Endodermal cell (in vitro differentiated cells): ENCODE results near the gene ST6GAL1. TPM values are rescaled to one million over a fixed set of nuclear protein-coding genes. Genes with fewer than 3 reads are reported as not detected.

Experiments
- DNase-seq: peaks from one replicate; pipeline ENCODE4 v3.0.0-alpha.2; 2017
- H3K27ac ChIP-seq: 2 replicates; pipeline ENCODE4 v1.5.1; 2013; ENCODE audit warnings: mild to moderate bottlenecking, low read depth, low read length, moderate library complexity
- H3K27me3 ChIP-seq: 2 replicates; pipeline ENCODE4 v1.6.1; 2013; ENCODE audit warnings: mild to moderate bottlenecking, low read length, moderate library complexity; ENCODE audit not compliant: insufficient read depth, control insufficient read depth, poor library complexity, severe bottlenecking
- H3K36me3 ChIP-seq: 2 replicates; pipeline ENCODE4 v1.7.0; 2013; ENCODE audit warnings: mild to moderate bottlenecking, low read length, moderate library complexity; ENCODE audit not compliant: control insufficient read depth, insufficient read depth
- H3K4me1 ChIP-seq: one replicate; pipeline ENCODE4 v1.7.0; 2013; ENCODE audit warnings: low read length; ENCODE audit not compliant: control insufficient read depth, insufficient read depth
- H3K4me3 ChIP-seq: 2 replicates; pipeline ENCODE4 v1.5.1; 2013; ENCODE audit warnings: mild to moderate bottlenecking, low read length, moderate library complexity
- H3K9ac ChIP-seq: 2 replicates; pipeline ENCODE4 v1.6.1; 2013; ENCODE audit warnings: mild to moderate bottlenecking, low read length, moderate library complexity; ENCODE audit not compliant: poor library complexity, severe bottlenecking; ENCODE audit errors: extremely low read depth
- H3K9me3 ChIP-seq: 2 replicates; pipeline ENCODE4 v1.6.1; 2013; ENCODE audit warnings: mild to moderate bottlenecking, low read length, moderate library complexity; ENCODE audit not compliant: control insufficient read depth
- H3K27ac Mint-ChIP-seq: 2 replicates; pipeline ENCODE4 v1.8.0; 2020; ENCODE audit warnings: mixed read lengths
- H3K27me3 Mint-ChIP-seq: 2 replicates; pipeline ENCODE4 v1.8.0; 2021; ENCODE audit warnings: mild to moderate bottlenecking, mixed read lengths; ENCODE audit not compliant: insufficient read depth
- H3K36me3 Mint-ChIP-seq: 2 replicates; pipeline ENCODE4 v1.8.0; 2020; ENCODE audit warnings: low read depth, mixed read lengths
- H3K4me1 Mint-ChIP-seq: 2 replicates; pipeline ENCODE4 v1.8.0; 2020; ENCODE audit warnings: mixed read lengths
- H3K4me3 Mint-ChIP-seq: 2 replicates; pipeline ENCODE4 v1.8.0; 2020; ENCODE audit warnings: mild to moderate bottlenecking, moderate library complexity, mixed read lengths
- H3K9me3 Mint-ChIP-seq: 2 replicates; pipeline ENCODE4 v1.8.0; 2020; ENCODE audit warnings: mild to moderate bottlenecking, mixed read lengths
- CTCF ChIP-seq: fragments of 200-600 bp; sonication (generic); conservative IDR thresholded peaks from 2 replicates; pipeline ENCODE4 v1.5.0; 2021; ENCODE audit warnings: antibody characterized with exemption, mild to moderate bottlenecking
- WGBS, 2 experiments: methylation state at CpG; one replicate each; pipeline versions ENCODE4 v1.1.5 to v1.1.7; 2013; ENCODE audit warnings: missing lambda C conversion rate in 2 of 2, mixed read lengths in 1 of 2; ENCODE audit not compliant: insufficient coverage in 1 of 2, insufficient read length in 1 of 2; 5-methylcytosine and 5-hydroxymethylcytosine counted together
- total RNA-seq, 2 donors: library from RNA; stranded (reverse); fragmentation: NEBNext Ultra II Directional in 1 of 2; extraction: Animal tissue kit (Norgen Biotek cat#: 25700) in 1 of 2; gene quantifications; 2 replicates in 1 of 2; 3 replicates in 1 of 2; pipeline ENCODE4 v1.2.1, GENCODE V29; 2021

ST6GAL1 gene
- total RNA-seq, 2 donors from 2014 or later, result 79.3 to 82.4 TPM

GRCh38 chr3:186909078-186909853 is 21.1 kb upstream of the ST6GAL1 start:
- WGBS, 2 experiments, result 65 to 69% methylated on average over 9 to 17 of the region's 17 CpGs
- H3K36me3 ChIP-seq, result no peaks in the 10 kb centered on the region

GRCh38 chr3:186915806-186916796 is 14.2 kb upstream of the ST6GAL1 start:
- no peak for DNase-seq
- H3K27me3 Mint-ChIP-seq, result peaks cover 20% of the 10 kb centered on the region
- Histone ChIP-seq H3K4me3 (no peak overlapping the region), H3K9me3 (no peaks in the 10 kb centered on the region), H3K36me3 (no peaks in the 10 kb centered on the region), H3K27me3 (peaks cover 32% of the 10 kb centered on the region), H3K9ac (no peak overlapping the region), H3K27ac (no peak overlapping the region), H3K4me1 (peaks cover 7% of the 10 kb centered on the region)
- peaks cover 18% of the 10 kb centered on the region for H3K4me1 Mint-ChIP-seq
- WGBS, 2 experiments, result 62 to 74% methylated on average over 6 to 10 of the region's 11 CpGs
- no peak overlapping the region for H3K27ac Mint-ChIP-seq
- H3K9me3 Mint-ChIP-seq, result no peaks in the 10 kb centered on the region
- no peak overlapping the region for H3K4me3 Mint-ChIP-seq
- H3K36me3 Mint-ChIP-seq, result no peaks in the 10 kb centered on the region
- no peak for TF ChIP-seq CTCF

More at GRCh38 chr3:186909078-186909853, 21.1 kb upstream of the ST6GAL1 start:
- peaks cover 15% of the 10 kb centered on the region for H3K9me3 Mint-ChIP-seq
- Histone ChIP-seq H3K9me3 (no peaks in the 10 kb centered on the region), H3K9ac (no peak overlapping the region), H3K4me1 (no peaks in the 10 kb centered on the region), H3K27me3 (peaks cover 8% of the 10 kb centered on the region), H3K27ac (no peak overlapping the region), H3K4me3 (no peak overlapping the region)
- DNase-seq, result peak; percentile 85
- peaks cover 2% of the 10 kb centered on the region for H3K36me3 Mint-ChIP-seq
- TF ChIP-seq CTCF, result no peak
- H3K4me3 Mint-ChIP-seq, result no peak overlapping the region
- peaks cover 10% of the 10 kb centered on the region for H3K27me3 Mint-ChIP-seq
- peak overlapping the region; percentile 58 for H3K27ac Mint-ChIP-seq
- peaks cover 16% of the 10 kb centered on the region for H3K4me1 Mint-ChIP-seq

GRCh38 chr3:186917512-186918312 is 12.6 kb upstream of the ST6GAL1 start:
- DNase-seq, result no peak
- WGBS, 2 experiments, result 69 to 87% methylated on average over 2 to 4 of the region's 4 CpGs
- no peak overlapping the region for H3K27ac ChIP-seq
- no peak overlapping the region for H3K9ac ChIP-seq
- no peaks in the 10 kb centered on the region for H3K36me3 ChIP-seq
- Mint-ChIP-seq H3K36me3 (no peaks in the 10 kb centered on the region), H3K9me3 (no peaks in the 10 kb centered on the region), H3K27me3 (peaks cover 24% of the 10 kb centered on the region), H3K27ac (no peak overlapping the region), H3K4me1 (peaks cover 18% of the 10 kb centered on the region), H3K4me3 (no peak overlapping the region)
- no peak overlapping the region for H3K4me3 ChIP-seq
- peaks cover 7% of the 10 kb centered on the region for H3K4me1 ChIP-seq
- TF ChIP-seq CTCF, result no peak
- H3K27me3 ChIP-seq, result peaks cover 39% of the 10 kb centered on the region
- H3K9me3 ChIP-seq, result no peaks in the 10 kb centered on the region
